SK-N-MC (cell line): ENCODE results near the gene DHX34.

Experiments used
- EZH2 ChIP-seq: fragments of 200-600 bp; sonication (generic); IDR thresholded peaks from one replicate; pipeline ENCODE4 v1.6.1; 2017; ENCODE audit warnings: antibody characterized with exemption
- FOXP2 ChIP-seq: optimal IDR thresholded peaks from 2 replicates; pipeline ENCODE3; 2011; ENCODE audit warnings: mild to moderate bottlenecking, moderate library complexity; ENCODE audit not compliant: insufficient read depth; ENCODE audit errors: extremely low read length, control extremely low read depth
- POLR2AphosphoS5 ChIP-seq: IDR thresholded peaks from 2 replicates; pipeline ENCODE4 v1.6.1; 2012; ENCODE audit warnings: mild to moderate bottlenecking, low read depth, low read length, borderline replicate concordance

DNA sequence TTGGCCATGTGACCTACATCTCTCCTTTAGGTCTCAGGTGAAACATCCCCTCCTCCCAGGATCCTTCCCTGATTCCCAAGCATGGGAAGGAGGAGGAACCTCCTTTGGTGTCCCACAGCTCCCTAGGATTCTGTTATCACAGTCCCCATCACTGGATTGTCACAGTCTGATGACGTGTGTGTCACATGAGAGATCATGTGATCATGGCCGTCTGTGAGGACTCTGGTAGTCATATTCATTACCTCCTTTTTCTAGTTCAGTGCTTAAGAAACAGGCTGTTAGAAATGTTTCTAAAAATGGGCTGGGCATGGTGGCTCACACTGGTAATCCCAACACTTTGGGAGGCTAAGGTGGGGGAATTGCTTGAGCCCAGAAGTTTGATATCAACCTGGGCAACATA lies 3.0 kb downstream of the DHX34 start:
- peak; percentile 26; the same call in 1 of the 2 replicates for TF ChIP-seq POLR2AphosphoS5
- no peak for TF ChIP-seq EZH2
- no peak for TF ChIP-seq FOXP2
